Uterus (tissue), 4 donors: Measurements from ENCODE around the gene PTBP3. TPM values are rescaled to one million over a fixed set of nuclear protein-coding genes. Genes with fewer than 3 reads are reported as not detected.

Experiments used
- DNase-seq, 2 donors: peaks; one replicate each; pipeline ENCODE4 v3.0.0-alpha.2; 2019 to 2020
- H3K27ac ChIP-seq, 2 donors: fragments of 200-600 bp; sonication (generic); 1 replicate in 1 of 2; 2 replicates in 1 of 2; pipeline ENCODE4 v1.5.1; 2016 to 2018
- H3K27me3 ChIP-seq, 2 donors: fragments of 200-600 bp; sonication (generic); one replicate each; pipeline ENCODE4 v1.5.1; 2018 to 2019; ENCODE audit warnings: control low read depth in 1 of 2
- H3K36me3 ChIP-seq, 2 donors: fragments of 200-600 bp; sonication (generic); one replicate each; pipeline ENCODE4 v1.5.1; 2019; ENCODE audit warnings: control low read depth in 1 of 2
- H3K4me1 ChIP-seq, 2 donors: fragments of 200-600 bp; sonication (generic); one replicate each; pipeline ENCODE4 v1.5.1; 2018 to 2019; ENCODE audit warnings: control low read depth in 1 of 2
- H3K4me3 ChIP-seq, 2 donors: fragments of 200-600 bp; sonication (generic); 1 replicate in 1 of 2; 2 replicates in 1 of 2; pipeline ENCODE4 v1.5.1; 2018 to 2019; ENCODE audit warnings: mild to moderate bottlenecking in 1 of 2
- H3K9me3 ChIP-seq, 2 donors: fragments of 200-600 bp; sonication (generic); one replicate each; pipeline ENCODE4 v1.5.1; 2019; ENCODE audit warnings: control low read depth in 1 of 2
- CTCF ChIP-seq, 4 experiments: fragments of 200-600 bp in 2 of 4; fragments of 450-650 bp in 2 of 4; sonication (generic) in 2 of 4; IDR thresholded peaks; one replicate each; pipeline ENCODE4 v1.5.1; 2016 to 2019; ENCODE audit warnings: antibody characterized with exemption in 4 of 4, mild to moderate bottlenecking in 2 of 4, moderate library complexity in 1 of 4
- POLR2A ChIP-seq, 2 donors: fragments of 450-650 bp; IDR thresholded peaks; one replicate each; pipeline ENCODE4 v1.6.1; 2016; ENCODE audit warnings: antibody characterized with exemption in 2 of 2, mild to moderate bottlenecking in 1 of 2, moderate library complexity in 1 of 2
- intact Hi-C: fragments of 100-400 bp; cut with DNase I; formaldehyde crosslinking; loops from one replicate; pipeline ENCODE4 v1.15.1; 2023; ENCODE audit warnings: low total_unique reads
- total RNA-seq, 4 donors: library from RNA; depleted of rRNA in 3 of 4; stranded (reverse); fragments of >200 nt in 3 of 4; gene quantifications; one replicate each; pipeline versions ENCODE4 v1.1.0 to v1.2.4, GENCODE V29; 2014 to 2023
- donor health status: DM: yes; HTN: yes; CAD: no.

The PTBP3 gene
- total RNA-seq, 4 donors from 2014 or later, result 25.0 to 64.6 (median 36.2) TPM

- TF ChIP-seq CTCF (IDR thresholded peaks at IDR 0.05) (no peak), POLR2A (IDR thresholded peaks at IDR 0.05) (no peak)
- H3K4me3 ChIP-seq, result no peak overlapping the region
- H3K4me1 ChIP-seq, result peaks cover 0 to 7% of the 10 kb centered on the region in 2 donors
- no peak overlapping the region for H3K27ac ChIP-seq
- intact Hi-C loops, result no loop called here
- DNase-seq, result no peak
- no peaks in the 10 kb centered on the region for H3K36me3 ChIP-seq
- no peaks in the 10 kb centered on the region for H3K27me3 ChIP-seq
- no peaks in the 10 kb centered on the region for H3K9me3 ChIP-seq
These were observed 153.6 kb downstream of the PTBP3 start for GRCh38 chr9:112179816-112180215.

- Histone ChIP-seq H3K9me3 (no peaks in the 10 kb centered on the region), H3K4me3 (no peak overlapping the region), H3K36me3 (no peaks in the 10 kb centered on the region), H3K27ac (no peak overlapping the region), H3K4me1 (peaks cover 0 to 7% of the 10 kb centered on the region in 2 donors), H3K27me3 (no peaks in the 10 kb centered on the region)
- intact Hi-C loops, result no loop called here
- no peak for TF ChIP-seq CTCF (IDR thresholded peaks at IDR 0.05)
- TF ChIP-seq POLR2A (IDR thresholded peaks at IDR 0.05), result no peak
- no peak for DNase-seq
These were observed 156.9 kb downstream of the PTBP3 start for GRCh38 chr9:112176524-112176923.

- Histone ChIP-seq H3K36me3 (no peaks in the 10 kb centered on the region), H3K4me1 (peaks cover 0 to 7% of the 10 kb centered on the region in 2 donors), H3K27me3 (no peaks in the 10 kb centered on the region), H3K27ac (no peak overlapping the region), H3K4me3 (peak overlapping the region in 1 of 2 donors; percentile 74), H3K9me3 (no peaks in the 10 kb centered on the region)
- TF ChIP-seq CTCF (IDR thresholded peaks at IDR 0.05), result no peak
- no peak for TF ChIP-seq POLR2A (IDR thresholded peaks at IDR 0.05)
- no peak for DNase-seq
- intact Hi-C loops, result no loop called here
These were observed 157.6 kb downstream of the PTBP3 start for GRCh38 chr9:112175796-112176315.

- Histone ChIP-seq H3K9me3 (no peaks in the 10 kb centered on the region), H3K4me3 (peak within 1 kb of the TSS; percentile 27 to 74), H3K4me1 (peaks cover 0 to 4% of the 10 kb centered on the region in 2 donors), H3K27me3 (no peaks in the 10 kb centered on the region), H3K36me3 (no peaks in the 10 kb centered on the region), H3K27ac (peak within 1 kb of the TSS; percentile 9 to 27)
- TF ChIP-seq CTCF (IDR thresholded peaks at IDR 0.05), result no peak
- TF ChIP-seq POLR2A (IDR thresholded peaks at IDR 0.05), result no peak
- DNase-seq, result peak in 1 of 2 donors; percentile 20
- intact Hi-C loops, result no loop called here
These were observed 158.2 kb downstream of the PTBP3 start, which contains the start of gene SUSD1 for GRCh38 chr9:112174965-112175795. SUSD1 (minus strand) TSS chr9:112175297; CDS start chr9:112175235, 62 bp downstream.
